Body of pancreas (tissue), 4 donors: Measurements from ENCODE around the gene NEDD4L. TPM values are rescaled to one million over a fixed set of nuclear protein-coding genes. Genes with fewer than 3 reads are reported as not detected.

ENCODE experiments used
- ATAC-seq: fragments of 150-250 bp; one replicate; pipeline ENCODE4 v1.9.1; 2016
- DNase-seq, 4 donors: peaks; one replicate each; pipeline ENCODE4 v3.0.0-alpha.2; 2019
- H3K27ac ChIP-seq, 4 donors: fragments of 200-600 bp; sonication (generic); 1 replicate in 3 of 4; 2 replicates in 1 of 4; pipeline versions ENCODE4 v1.5.1 to v1.6.1; 2016 to 2019; ENCODE audit warnings: mild to moderate bottlenecking in 1 of 4, mixed read lengths in 1 of 4, moderate library complexity in 1 of 4
- H3K27me3 ChIP-seq, 2 donors: fragments of 200-600 bp; sonication (generic); one replicate each; pipeline ENCODE4 v1.6.0; 2016; ENCODE audit warnings: mild to moderate bottlenecking in 1 of 2
- H3K36me3 ChIP-seq, 2 donors: fragments of 200-600 bp; sonication (generic); replicated peaks in 1 of 2; 2 replicates each; pipeline ENCODE4 v1.5.1; 2016; ENCODE audit warnings: low read depth in 2 of 2; ENCODE audit not compliant: insufficient read depth in 1 of 2
- H3K4me1 ChIP-seq: fragments of 200-600 bp; sonication (generic); one replicate; pipeline ENCODE4 v1.6.0; 2016
- H3K4me3 ChIP-seq, 2 donors: fragments of 200-600 bp; sonication (generic); 1 replicate in 1 of 2; 2 replicates in 1 of 2; pipeline ENCODE4 v1.5.1; 2016 to 2019
- H3K9me3 ChIP-seq, 3 donors: fragments of 200-600 bp; sonication (generic); 1 replicate in 2 of 3; 2 replicates in 1 of 3; pipeline ENCODE4 v1.5.1; 2016
- POLR2A ChIP-seq, 3 donors: fragments of 450-650 bp; IDR thresholded peaks; one replicate each; pipeline ENCODE4 v1.6.1; 2016; ENCODE audit warnings: antibody characterized with exemption in 3 of 3, mild to moderate bottlenecking in 2 of 3
- WGBS, 2 donors: methylation state at CpG; one replicate each; pipeline ENCODE4 v1.1.5; 2017; 5-methylcytosine and 5-hydroxymethylcytosine counted together
- intact Hi-C: fragments of 100-400 bp; cut with DNase I; formaldehyde crosslinking; loops from one replicate; pipeline ENCODE4 v1.15.1; 2023
- total RNA-seq, 2 donors: library from RNA; depleted of rRNA; stranded (reverse); fragments of >200 nt; gene quantifications; one replicate each; pipeline ENCODE4 v1.1.0, GENCODE V29; 2016
- TF ChIP-seq, protein P1 (sequence below), 7 experiments: fragments of 450-650 bp in 4 of 7; fragments of 200-600 bp in 3 of 7; sonication (generic) in 3 of 7; IDR thresholded peaks; one replicate each; pipeline ENCODE4 v1.5.1; 2016 to 2019; ENCODE audit warnings: antibody characterized with exemption in 7 of 7

Gene NEDD4L
- total RNA-seq, 2 donors from 2014 or later: 105 to 108 TPM

DNA sequence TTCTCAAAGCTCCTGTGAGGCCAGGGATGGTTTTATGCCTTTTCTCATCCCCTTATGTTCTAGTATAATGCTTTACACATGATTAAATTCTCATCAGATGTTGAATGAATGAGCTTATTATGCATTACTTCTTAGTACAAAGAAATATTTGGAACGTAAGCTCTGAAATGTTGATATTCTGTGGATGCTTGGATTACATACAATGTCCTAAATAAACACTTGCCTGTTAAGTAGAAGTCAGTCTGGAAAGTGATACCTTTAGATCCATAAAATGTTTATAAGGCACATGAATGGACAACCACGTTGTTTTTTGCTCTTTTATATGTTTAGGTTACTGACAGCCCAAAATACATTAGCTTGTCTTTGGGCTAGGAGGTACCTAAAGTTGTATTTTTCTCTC, 248.6 kb downstream of the NEDD4L start:
- DNase-seq: no peak
- intact Hi-C loops: no loop called here
- ATAC-seq: no peak
- Histone ChIP-seq H3K36me3 (no peaks in the 10 kb centered on the region), H3K27ac (no peak overlapping the region), H3K4me1 (peaks cover 35% of the 10 kb centered on the region), H3K4me3 (no peak overlapping the region), H3K27me3 (no peaks in the 10 kb centered on the region), H3K9me3 (no peaks in the 10 kb centered on the region)
- 75 to 84% methylated on average over 2 of the region's 2 CpGs for WGBS, 2 donors
- TF ChIP-seq POLR2A (IDR thresholded peaks at IDR 0.05): no peak
- TF ChIP-seq, protein P1, sequence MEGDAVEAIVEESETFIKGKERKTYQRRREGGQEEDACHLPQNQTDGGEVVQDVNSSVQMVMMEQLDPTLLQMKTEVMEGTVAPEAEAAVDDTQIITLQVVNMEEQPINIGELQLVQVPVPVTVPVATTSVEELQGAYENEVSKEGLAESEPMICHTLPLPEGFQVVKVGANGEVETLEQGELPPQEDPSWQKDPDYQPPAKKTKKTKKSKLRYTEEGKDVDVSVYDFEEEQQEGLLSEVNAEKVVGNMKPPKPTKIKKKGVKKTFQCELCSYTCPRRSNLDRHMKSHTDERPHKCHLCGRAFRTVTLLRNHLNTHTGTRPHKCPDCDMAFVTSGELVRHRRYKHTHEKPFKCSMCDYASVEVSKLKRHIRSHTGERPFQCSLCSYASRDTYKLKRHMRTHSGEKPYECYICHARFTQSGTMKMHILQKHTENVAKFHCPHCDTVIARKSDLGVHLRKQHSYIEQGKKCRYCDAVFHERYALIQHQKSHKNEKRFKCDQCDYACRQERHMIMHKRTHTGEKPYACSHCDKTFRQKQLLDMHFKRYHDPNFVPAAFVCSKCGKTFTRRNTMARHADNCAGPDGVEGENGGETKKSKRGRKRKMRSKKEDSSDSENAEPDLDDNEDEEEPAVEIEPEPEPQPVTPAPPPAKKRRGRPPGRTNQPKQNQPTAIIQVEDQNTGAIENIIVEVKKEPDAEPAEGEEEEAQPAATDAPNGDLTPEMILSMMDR (IDR thresholded peaks at IDR 0.05): no peak

DNA sequence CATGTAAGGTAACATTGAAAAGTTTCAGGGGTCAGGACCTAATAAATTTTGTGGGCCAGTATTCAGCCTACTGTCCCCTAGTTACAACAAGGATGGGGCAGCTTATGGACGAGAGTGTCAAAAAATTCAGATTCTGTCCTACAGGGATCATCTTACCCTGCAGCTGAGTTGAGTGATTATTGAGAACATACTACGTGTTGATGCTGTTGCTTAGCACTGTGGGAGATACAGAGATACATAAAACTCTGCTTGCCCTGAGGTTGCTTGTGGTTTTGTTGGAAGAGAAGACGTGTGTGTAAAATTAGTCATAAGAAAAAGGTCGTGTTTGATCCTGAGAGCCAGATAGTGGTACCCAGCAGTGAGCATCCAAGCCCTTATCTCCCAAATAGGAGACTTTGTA, 253.2 kb downstream of the NEDD4L start:
- 84 to 85% methylated on average over 4 of the region's 4 CpGs for WGBS, 2 donors
- Histone ChIP-seq H3K27me3 (no peaks in the 10 kb centered on the region), H3K36me3 (no peaks in the 10 kb centered on the region), H3K4me3 (no peak overlapping the region), H3K27ac (no peak overlapping the region), H3K9me3 (no peaks in the 10 kb centered on the region), H3K4me1 (peaks cover 3% of the 10 kb centered on the region)
- ATAC-seq: no peak
- intact Hi-C loops: no loop called here
- no peak for TF ChIP-seq POLR2A (IDR thresholded peaks at IDR 0.05)
- TF ChIP-seq, protein P1 (IDR thresholded peaks at IDR 0.05): no peak
- DNase-seq: no peak

DNA sequence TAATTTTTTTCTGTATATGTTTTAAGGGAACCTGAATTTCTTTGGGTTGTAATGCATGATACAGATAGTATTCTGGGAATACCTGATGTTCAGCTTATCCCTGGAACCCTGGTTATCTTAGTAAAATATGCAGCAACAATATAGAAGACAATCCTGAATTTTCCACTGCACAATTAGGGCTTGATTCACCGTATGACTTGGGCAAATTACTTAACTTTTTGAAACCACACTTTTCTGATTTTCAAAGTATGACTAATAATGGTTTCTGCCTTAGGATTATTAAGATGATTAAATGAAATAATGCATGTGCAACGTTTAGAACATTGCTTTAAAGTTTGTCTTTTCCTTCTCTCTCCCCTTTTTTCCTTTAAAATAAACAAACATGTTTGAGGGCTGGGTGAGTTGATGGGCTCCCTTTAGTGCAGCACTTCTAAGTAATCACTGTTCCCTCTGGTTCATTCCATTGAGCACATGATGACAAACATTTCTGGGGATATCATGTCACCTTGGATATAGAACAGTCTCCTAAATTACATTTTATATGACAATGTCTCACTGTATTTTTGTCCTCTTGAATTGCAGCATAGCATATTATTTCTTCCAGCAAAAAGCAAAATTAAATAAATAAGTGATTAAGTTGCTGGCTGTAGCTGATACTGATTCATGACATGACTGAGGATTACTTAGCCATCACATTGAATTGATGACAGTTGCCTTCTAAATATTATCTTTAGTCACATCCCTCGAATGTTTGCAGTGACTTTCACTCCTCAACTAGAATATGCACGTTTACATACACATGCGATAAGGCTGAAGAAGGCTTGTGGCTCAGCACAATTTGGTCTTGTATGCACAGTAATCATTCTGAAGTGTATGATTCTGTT, 254.5 kb downstream of the NEDD4L start:
- ATAC-seq: no peak

DNA sequence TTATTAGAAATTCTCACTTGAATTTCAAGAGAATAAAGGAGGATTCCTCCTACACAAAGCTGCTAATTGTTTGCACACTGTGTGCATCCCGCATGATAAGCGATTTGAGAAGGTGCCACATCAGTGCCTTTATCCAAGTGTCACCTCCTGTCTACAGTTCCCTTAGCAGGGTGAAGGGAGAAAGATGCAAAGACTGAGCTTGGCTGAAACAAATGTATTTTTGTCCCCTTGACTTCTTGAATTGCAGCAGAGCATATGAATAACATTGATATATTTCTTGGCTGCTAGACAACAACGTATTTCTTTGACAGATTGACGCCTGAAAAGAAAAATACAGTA, 255.1 kb downstream of the NEDD4L start:
- Histone ChIP-seq H3K27ac (no peak overlapping the region), H3K9me3 (no peaks in the 10 kb centered on the region), H3K4me1 (peaks cover 3% of the 10 kb centered on the region), H3K27me3 (no peaks in the 10 kb centered on the region), H3K36me3 (no peaks in the 10 kb centered on the region), H3K4me3 (no peak overlapping the region)
- no peak for ATAC-seq
- 61 to 77% methylated on average over 4 of the region's 4 CpGs for WGBS, 2 donors
- TF ChIP-seq POLR2A (IDR thresholded peaks at IDR 0.05): no peak
- TF ChIP-seq, protein P1 (IDR thresholded peaks at IDR 0.05): no peak
- intact Hi-C loops: no loop called here
- no peak for DNase-seq

More for the DNA sequence above, 254.5 kb downstream of the NEDD4L start:
- Histone ChIP-seq H3K36me3 (no peaks in the 10 kb centered on the region), H3K27me3 (no peaks in the 10 kb centered on the region), H3K9me3 (no peaks in the 10 kb centered on the region), H3K4me1 (peaks cover 3% of the 10 kb centered on the region), H3K27ac (no peak overlapping the region), H3K4me3 (no peak overlapping the region)
- 61 to 63% methylated on average over 5 of the region's 5 CpGs for WGBS, 2 donors
- intact Hi-C loops: no loop called here
- no peak for TF ChIP-seq POLR2A (IDR thresholded peaks at IDR 0.05)
- TF ChIP-seq, protein P1 (IDR thresholded peaks at IDR 0.05): no peak
- DNase-seq: no peak

DNA sequence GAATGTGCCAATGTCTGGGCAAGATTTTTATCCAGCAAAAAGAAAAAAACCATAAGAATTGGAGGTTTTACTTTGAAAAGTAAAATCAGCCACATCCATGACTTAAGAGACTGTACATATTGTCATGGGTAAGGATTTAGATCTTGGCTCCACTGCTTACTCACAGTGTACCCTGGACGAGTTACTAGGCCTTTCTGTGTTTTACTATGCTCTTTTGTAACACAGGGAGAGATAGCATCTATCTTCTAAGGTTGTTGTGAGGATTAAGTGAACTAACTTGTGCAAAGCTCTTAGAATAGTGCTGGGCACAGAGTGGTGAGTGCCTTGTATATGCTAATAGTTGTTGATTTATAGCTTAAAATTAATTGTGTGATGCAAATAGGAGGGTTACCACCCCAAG, 255.9 kb downstream of the NEDD4L start:
- Histone ChIP-seq H3K27ac (no peak overlapping the region), H3K9me3 (no peaks in the 10 kb centered on the region), H3K4me1 (peaks cover 3% of the 10 kb centered on the region), H3K36me3 (no peaks in the 10 kb centered on the region), H3K27me3 (no peaks in the 10 kb centered on the region), H3K4me3 (no peak overlapping the region)
- DNase-seq (no peak), ATAC-seq (no peak)
- no peak for TF ChIP-seq POLR2A (IDR thresholded peaks at IDR 0.05)
- TF ChIP-seq, protein P1 (IDR thresholded peaks at IDR 0.05): no peak
- WGBS, 2 donors: 64 to 72% methylated on average over 1 of the region's 1 CpG
- intact Hi-C loops: loop anchor here (10.0 kb wide), 1 partner anchor 65 kb away; no protein-coding TSS in a partner anchor
